Adrenal gland (tissue), 12 donors: ENCODE data around the gene FAH. TPM values are rescaled to one million over a fixed set of nuclear protein-coding genes. Genes with fewer than 3 reads are reported as not detected.
A peak's percentile ranks its signal among the peaks of the same experiment; 100 is the strongest.

Source experiments
- DNase-seq, 7 donors: peaks; one replicate each; pipeline ENCODE4 v3.0.0-alpha.2; 2019 to 2020
- H3K27ac ChIP-seq, 5 donors: fragments of 200-600 bp; sonication (generic) in 4 of 5; 1 replicate in 3 of 5; 2 replicates in 2 of 5; pipeline versions ENCODE4 v1.5.1 to v1.8.0; 2016 to 2020; ENCODE audit warnings: mild to moderate bottlenecking in 1 of 5
- H3K27me3 ChIP-seq: fragments of 200-600 bp; 2 replicates; pipeline ENCODE4 v1.8.0; 2021
- H3K36me3 ChIP-seq, 2 donors: fragments of 200-600 bp; replicated peaks in 1 of 2; 1 replicate in 1 of 2; 2 replicates in 1 of 2; pipeline versions ENCODE4 v1.5.1 to v1.8.0; 2018 to 2022
- H3K4me1 ChIP-seq, 2 donors: fragments of 200-600 bp; replicated peaks in 1 of 2; 1 replicate in 1 of 2; 2 replicates in 1 of 2; pipeline versions ENCODE4 v1.5.1 to v1.8.0; 2018 to 2021
- H3K4me3 ChIP-seq, 4 donors: fragments of 200-600 bp; sonication (generic) in 3 of 4; one replicate each; pipeline ENCODE4 v1.5.1; 2016 to 2018
- H3K9me3 ChIP-seq, 3 donors: fragments of 200-600 bp; sonication (generic) in 1 of 3; replicated peaks in 1 of 3; 1 replicate in 2 of 3; 2 replicates in 1 of 3; pipeline versions ENCODE4 v1.5.1 to v1.8.0; 2016 to 2021
- POLR2A ChIP-seq, 2 donors: fragments of 450-650 bp; IDR thresholded peaks; one replicate each; pipeline ENCODE4 v1.6.1; 2017; ENCODE audit warnings: antibody characterized with exemption in 2 of 2, mild to moderate bottlenecking in 2 of 2, moderate library complexity in 1 of 2
- WGBS, 4 donors: extraction: QIAGEN DNeasy Blood & Tissue Kit in 2 of 4; methylation state at CpG; one replicate each; pipeline versions ENCODE4 v1.1.5 to v1.1.7; 2013 to 2017; 5-methylcytosine and 5-hydroxymethylcytosine counted together
- intact Hi-C, 2 donors: fragments of 100-400 bp; cut with DNase I; formaldehyde crosslinking; loops; one replicate each; pipeline versions ENCODE4 v1.14.1 to v1.15.0; 2022 to 2023
- polyA plus RNA-seq, 3 donors: library from polyadenylated mRNA; stranded (reverse); fragments of 200-250 nt in 2 of 3; fragments of 350-450 nt in 1 of 3; fragmentation: Illumina TruSeq in 1 of 3; extraction: RNeasy Lipid Tissue Mini Kit (QIAGEN cat#74804) in 1 of 3; gene quantifications; one replicate each; pipeline ENCODE4 v1.2.3, GENCODE V29; 2013 to 2014
- total RNA-seq, 9 donors: library from RNA; depleted of rRNA in 4 of 9; stranded (reverse); fragments of >200 nt in 4 of 9; fragments of 120-200 nt in 1 of 9; fragmentation: NEBNext Ultra II Directional in 1 of 9; extraction: Animal tissue kit (Norgen Biotek cat#: 25700) in 1 of 9; gene quantifications; one replicate each; pipeline versions ENCODE4 v1.1.0 to v1.2.4, GENCODE V29; 2013 to 2023
- TF ChIP-seq, protein P1 (sequence below), 6 experiments: fragments of 450-650 bp in 4 of 6; fragments of 200-600 bp in 2 of 6; sonication (generic) in 1 of 6; IDR thresholded peaks; 1 replicate in 5 of 6; 2 replicates in 1 of 6; pipeline versions ENCODE4 v1.5.1 to v1.8.0; 2016 to 2021; ENCODE audit warnings: antibody characterized with exemption in 6 of 6, mild to moderate bottlenecking in 2 of 6, moderate library complexity in 1 of 6
- donor health status: healthy with polysubstance abuse.
- donor health status: Bipolar disorder and iron deficiency.
- donor health status: DM: yes; HTN: yes; CAD: no.
- donor health status: DM: no; HTN: no; CAD: no.
- donor health status: DM: no; HTN: no; CAD: no.
- donor health status: DM: yes; HTN: yes; CAD: no.

The FAH gene
- total and polyA plus RNA-seq, 12 donors, result 56.9 to 157 (median 106) TPM

DNA sequence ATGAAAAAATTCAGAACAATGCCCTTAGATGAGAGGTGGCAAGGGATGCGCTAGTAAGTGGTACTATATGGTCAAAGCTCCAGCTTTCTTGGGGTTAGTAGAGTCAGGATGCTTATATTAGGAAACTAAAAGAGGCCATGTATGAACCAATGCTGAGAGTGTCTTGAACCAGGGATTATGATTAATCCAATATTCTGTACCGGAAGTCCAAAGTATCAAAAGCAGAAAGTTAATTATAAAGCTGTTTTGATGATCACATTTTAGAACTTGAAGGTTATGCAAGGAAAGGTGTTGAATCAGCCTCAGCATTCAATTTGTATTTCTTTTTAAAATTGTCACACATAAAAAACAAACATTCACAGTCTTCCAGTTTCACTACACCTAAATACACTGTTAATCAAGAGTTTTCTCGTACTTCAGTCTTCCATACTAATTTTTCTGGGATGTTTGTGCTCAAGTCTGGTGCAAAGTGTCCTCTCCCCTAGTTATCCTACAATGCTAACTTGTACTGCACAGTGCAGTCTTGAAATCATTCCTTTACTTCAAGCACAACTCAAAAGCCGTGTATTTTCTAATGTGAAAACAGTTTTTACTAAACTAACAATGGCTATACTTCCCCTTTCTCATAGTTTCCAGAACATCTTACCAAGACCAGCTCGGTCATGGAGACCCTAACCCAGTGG, 10.7 kb upstream of the FAH start:
- WGBS, 4 donors, result 92 to 96% (median 94%) methylated on average over 5 of the region's 5 CpGs
- intact Hi-C loops, result no loop called here
- no peak for DNase-seq

DNA sequence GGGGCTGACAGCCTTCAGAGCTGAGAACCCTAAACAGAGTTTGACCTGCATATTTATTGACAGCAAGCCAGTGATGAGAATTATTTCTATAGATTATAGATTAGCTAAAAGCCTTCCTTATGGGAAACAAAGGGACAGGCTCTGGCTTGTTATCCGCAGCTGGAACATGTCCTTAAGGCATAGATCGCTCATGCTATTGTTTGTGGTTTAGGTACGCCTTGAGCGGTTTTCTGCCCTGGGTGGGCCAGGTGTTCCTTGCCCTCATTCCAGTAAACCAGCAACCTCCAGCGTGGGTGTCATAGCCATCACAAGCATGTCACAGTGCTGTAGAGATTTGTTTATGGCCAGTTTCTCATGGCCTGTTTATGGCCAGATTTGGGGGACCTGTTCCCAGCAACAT, 10.2 kb upstream of the FAH start:
- no peaks in the 10 kb centered on the region for H3K4me1 ChIP-seq
- no peak for DNase-seq
- TF ChIP-seq, protein P1, sequence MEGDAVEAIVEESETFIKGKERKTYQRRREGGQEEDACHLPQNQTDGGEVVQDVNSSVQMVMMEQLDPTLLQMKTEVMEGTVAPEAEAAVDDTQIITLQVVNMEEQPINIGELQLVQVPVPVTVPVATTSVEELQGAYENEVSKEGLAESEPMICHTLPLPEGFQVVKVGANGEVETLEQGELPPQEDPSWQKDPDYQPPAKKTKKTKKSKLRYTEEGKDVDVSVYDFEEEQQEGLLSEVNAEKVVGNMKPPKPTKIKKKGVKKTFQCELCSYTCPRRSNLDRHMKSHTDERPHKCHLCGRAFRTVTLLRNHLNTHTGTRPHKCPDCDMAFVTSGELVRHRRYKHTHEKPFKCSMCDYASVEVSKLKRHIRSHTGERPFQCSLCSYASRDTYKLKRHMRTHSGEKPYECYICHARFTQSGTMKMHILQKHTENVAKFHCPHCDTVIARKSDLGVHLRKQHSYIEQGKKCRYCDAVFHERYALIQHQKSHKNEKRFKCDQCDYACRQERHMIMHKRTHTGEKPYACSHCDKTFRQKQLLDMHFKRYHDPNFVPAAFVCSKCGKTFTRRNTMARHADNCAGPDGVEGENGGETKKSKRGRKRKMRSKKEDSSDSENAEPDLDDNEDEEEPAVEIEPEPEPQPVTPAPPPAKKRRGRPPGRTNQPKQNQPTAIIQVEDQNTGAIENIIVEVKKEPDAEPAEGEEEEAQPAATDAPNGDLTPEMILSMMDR (IDR thresholded peaks at IDR 0.05), result no peak
- no peak for TF ChIP-seq POLR2A (IDR thresholded peaks at IDR 0.05)
- peaks cover 0 to 6% of the 10 kb centered on the region in 2 donors for H3K36me3 ChIP-seq
- intact Hi-C loops, result no loop called here
- 93 to 99% (median 94%) methylated on average over 5 of the region's 5 CpGs for WGBS, 4 donors
- H3K9me3 ChIP-seq, result no peaks in the 10 kb centered on the region
- H3K27me3 ChIP-seq, result no peaks in the 10 kb centered on the region
- no peak overlapping the region for H3K4me3 ChIP-seq
- no peak overlapping the region for H3K27ac ChIP-seq

More for the DNA sequence above, 10.7 kb upstream of the FAH start:
- Histone ChIP-seq H3K27me3 (no peaks in the 10 kb centered on the region), H3K36me3 (peaks cover 0 to 11% of the 10 kb centered on the region in 2 donors), H3K9me3 (no peaks in the 10 kb centered on the region), H3K4me1 (no peaks in the 10 kb centered on the region), H3K4me3 (no peak overlapping the region), H3K27ac (no peak overlapping the region)
- TF ChIP-seq, protein P1 (IDR thresholded peaks at IDR 0.05), result no peak
- TF ChIP-seq POLR2A (IDR thresholded peaks at IDR 0.05), result no peak

DNA sequence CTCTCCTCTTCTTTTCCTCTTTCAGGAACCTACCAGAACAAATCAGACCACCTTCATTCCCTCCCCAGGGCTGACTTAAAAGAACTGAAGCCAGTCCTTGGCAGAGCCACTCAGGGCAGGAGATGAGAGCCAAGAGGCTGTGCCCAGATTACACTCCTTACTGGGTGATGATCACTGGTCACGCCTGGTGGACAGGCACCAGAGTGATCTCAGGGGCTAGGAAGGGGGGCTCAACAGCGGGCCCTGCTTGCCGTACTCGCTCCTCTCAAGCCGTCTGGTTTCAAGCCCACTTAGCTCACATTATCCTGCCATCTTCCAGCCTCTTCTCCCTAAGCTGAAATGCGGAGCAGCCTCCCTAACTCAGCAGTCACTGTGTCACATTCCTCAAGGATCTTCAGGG, 1.7 kb upstream of the FAH start:
- Histone ChIP-seq H3K9me3 (no peaks in the 10 kb centered on the region), H3K4me1 (peaks cover 26 to 30% of the 10 kb centered on the region in 2 donors), H3K4me3 (no peak overlapping the region), H3K27me3 (no peaks in the 10 kb centered on the region), H3K36me3 (no peaks in the 10 kb centered on the region), H3K27ac (no peak overlapping the region)
- WGBS, 4 donors, result 79 to 84% (median 82%) methylated on average over 6 of the region's 6 CpGs
- no peak for DNase-seq
- TF ChIP-seq, protein P1 (IDR thresholded peaks at IDR 0.05), result no peak
- intact Hi-C loops, result no loop called here

DNA sequence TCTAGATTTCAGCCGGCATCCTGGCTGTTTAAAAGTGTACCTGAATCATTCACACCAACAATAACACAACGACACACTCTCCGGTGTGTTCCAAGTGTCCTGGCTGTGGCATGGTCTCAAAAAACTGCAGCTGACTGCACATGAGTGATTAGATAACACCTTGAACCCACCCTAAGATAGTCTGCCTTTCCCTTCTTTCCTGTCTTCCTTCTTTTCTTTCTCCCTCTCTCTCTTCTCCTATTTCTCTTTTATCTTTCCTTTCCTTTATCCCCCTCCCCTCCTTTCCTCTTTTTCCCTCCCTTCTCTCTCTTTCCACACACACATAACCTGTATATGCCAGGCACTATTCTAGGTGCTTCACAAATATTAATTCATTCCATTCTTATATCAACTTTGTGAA, 1.2 kb upstream of the FAH start:
- intact Hi-C loops, result no loop called here
- Histone ChIP-seq H3K36me3 (no peaks in the 10 kb centered on the region), H3K27ac (peak overlapping the region in 2 of 5 donors; percentile 19 to 83), H3K9me3 (no peaks in the 10 kb centered on the region), H3K4me1 (peaks cover 30 to 32% of the 10 kb centered on the region in 2 donors), H3K4me3 (no peak overlapping the region), H3K27me3 (no peaks in the 10 kb centered on the region)
- 57 to 75% (median 75%) methylated on average over 3 of the region's 3 CpGs for WGBS, 4 donors
- no peak for DNase-seq
- no peak for TF ChIP-seq POLR2A (IDR thresholded peaks at IDR 0.05)
- TF ChIP-seq, protein P1 (IDR thresholded peaks at IDR 0.05), result no peak
